HCT116 (cell line): ENCODE measurements around the gene ROBO1. TPM values are rescaled to one million over a fixed set of nuclear protein-coding genes. Genes with fewer than 3 reads are reported as not detected.

Experiments used
- ATAC-seq: fragments of 200-7000 bp; cut with Tn5 transposase; 2 replicates; pipeline ENCODE4 v1.9.1; 2020; ENCODE audit warnings: mild to moderate bottlenecking, moderate library complexity
- BruUV-seq: library from RNA; stranded (reverse); fragments of 400-500 nt; replicated peaks from 2 replicates; lab custom pipeline; 2021; lab: Mats Ljungman, UMichigan
- CTCF ChIA-PET: fragments of 300-600 bp; sonication (Branson Sonifier 250); formaldehyde crosslinking; loops from one replicate; lab custom pipeline; 2021; ENCODE audit warnings: antibody characterized with exemption; lab: Charles Lee
- POLR2A ChIA-PET: fragments of 300-600, 350-600 bp; sonication (Branson Sonifier 250); formaldehyde crosslinking; loops from one replicate; lab custom pipeline; 2021; ENCODE audit warnings: antibody characterized with exemption; lab: Charles Lee
- RAD21 ChIA-PET, 2 experiments: fragments of 300-600 bp; sonication (Branson Sonifier 250); formaldehyde crosslinking; loops; one replicate each; lab custom pipeline; 2023; ENCODE audit warnings: low total read pairs in 2 of 2; ENCODE audit not compliant: uncharacterized antibody in 2 of 2, unreplicated experiment in 2 of 2, low non-redundant PET in 1 of 2; lab: Charles Lee
- DNase-seq: peaks from one replicate; pipeline ENCODE4 v3.0.0-alpha.2; 2010; ENCODE audit warnings: low read depth, low spot score
- H2AFZ ChIP-seq: fragments of 200-600 bp; shearing (Covaris generic), sonication (generic); 2 replicates; pipeline ENCODE4 v1.6.1; 2017; ENCODE audit warnings: low read depth, mixed run types, mixed read lengths, antibody characterized with exemption, low read length; ENCODE audit not compliant: poor library complexity, severe bottlenecking
- H3K27ac ChIP-seq: 2 replicates; pipeline ENCODE4 v1.5.1; 2012; ENCODE audit warnings: low read depth, low read length
- H3K27me3 ChIP-seq: fragments of 200-600 bp; sonication (generic); 2 replicates; pipeline ENCODE4 v1.6.1; 2016; ENCODE audit warnings: mixed run types, low read length, mixed read lengths; ENCODE audit not compliant: insufficient read depth
- H3K36me3 ChIP-seq, 2 experiments: fragments of 200-500 bp in 1 of 2; fragments of 200-600 bp in 1 of 2; sonication (Bioruptor generic) in 1 of 2; sonication (generic) in 1 of 2; 2 replicates each; pipeline versions ENCODE4 v1.5.1 to v1.6.1; 2014 to 2016; ENCODE audit warnings: low read length in 2 of 2, inconsistent platforms in 1 of 2, mixed read lengths in 1 of 2, mixed run types in 1 of 2; ENCODE audit not compliant: insufficient read depth in 2 of 2, control insufficient read depth in 1 of 2
- H3K4me1 ChIP-seq, 2 experiments: fragments of 200-600 bp in 1 of 2; sonication (generic) in 1 of 2; 2 replicates each; pipeline versions ENCODE4 v1.5.1 to v1.6.1; 2012 to 2017; ENCODE audit warnings: low read length in 2 of 2, inconsistent platforms in 1 of 2, mild to moderate bottlenecking in 1 of 2, mixed read lengths in 1 of 2, mixed run types in 1 of 2, moderate library complexity in 1 of 2; ENCODE audit not compliant: insufficient read depth in 2 of 2, control insufficient read depth in 1 of 2
- H3K4me2 ChIP-seq: fragments of 200-600 bp; sonication (generic); 2 replicates; pipeline ENCODE4 v1.6.1; 2017; ENCODE audit warnings: mixed run types, low read length, mixed read lengths
- H3K4me3 ChIP-seq, 2 experiments: fragments of 200-600 bp in 1 of 2; sonication (generic) in 1 of 2; replicated peaks in 1 of 2; 2 replicates each; pipeline ENCODE4 v1.5.1; 2011 to 2016; ENCODE audit warnings: low read length in 2 of 2, control low read depth in 1 of 2, low read depth in 1 of 2, mild to moderate bottlenecking in 1 of 2, mixed read lengths in 1 of 2, mixed run types in 1 of 2
- H3K79me2 ChIP-seq: fragments of 200-600 bp; sonication (generic); 2 replicates; pipeline ENCODE4 v1.6.1; 2017; ENCODE audit warnings: mild to moderate bottlenecking, mixed run types, low read length, moderate library complexity, mixed read lengths; ENCODE audit not compliant: insufficient read depth
- H3K9ac ChIP-seq: fragments of 200-600 bp; sonication (generic); 2 replicates; pipeline ENCODE4 v1.6.1; 2016; ENCODE audit warnings: low read length, mixed read lengths
- H3K9me2 ChIP-seq: fragments of 200-600 bp; sonication (generic), shearing (Covaris generic); 2 replicates; pipeline ENCODE4 v1.6.1; 2017; ENCODE audit warnings: mixed run types, mild to moderate bottlenecking, moderate library complexity; ENCODE audit not compliant: insufficient read depth
- H3K9me3 ChIP-seq, 2 experiments: fragments of 200-500 bp in 1 of 2; fragments of 200-600 bp in 1 of 2; sonication (Bioruptor generic) in 1 of 2; sonication (generic) in 1 of 2; 2 replicates each; pipeline ENCODE4 v1.6.1; 2014 to 2017; ENCODE audit warnings: low read length in 2 of 2, mixed read lengths in 2 of 2, inconsistent platforms in 1 of 2, low read depth in 1 of 2, mild to moderate bottlenecking in 1 of 2, mixed run types in 1 of 2, moderate library complexity in 1 of 2; ENCODE audit not compliant: control insufficient read depth in 1 of 2, insufficient read depth in 1 of 2
- H4K20me1 ChIP-seq: fragments of 200-600 bp; sonication (generic), shearing (Covaris generic); 2 replicates; pipeline ENCODE4 v1.6.1; 2017; ENCODE audit warnings: mixed run types, mild to moderate bottlenecking, moderate library complexity; ENCODE audit not compliant: insufficient read depth
- ATF3 ChIP-seq: IDR thresholded peaks from 2 replicates; pipeline ENCODE4 v1.6.1; 2012
- CBX3 ChIP-seq: IDR thresholded peaks from 2 replicates; pipeline ENCODE4 v1.6.1; 2012; ENCODE audit warnings: low read depth
- CEBPB ChIP-seq: IDR thresholded peaks from 2 replicates; pipeline ENCODE4 v1.6.1; 2012; ENCODE audit warnings: low read depth
- CTCF ChIP-seq, 3 experiments: fragments of 200-600 bp in 1 of 3; sonication (generic) in 1 of 3; IDR thresholded peaks in 2 of 3; conservative IDR thresholded peaks in 1 of 3; 2 replicates each; pipeline ENCODE4 v1.5.1; 2012 to 2017; ENCODE audit warnings: low read depth in 2 of 3, low read length in 2 of 3, antibody characterized with exemption in 1 of 3, borderline replicate concordance in 1 of 3, control low read depth in 1 of 3, mild to moderate bottlenecking in 1 of 3, mixed read lengths in 1 of 3, mixed run types in 1 of 3, moderate library complexity in 1 of 3; ENCODE audit not compliant: insufficient read depth in 1 of 3
- EGR1 ChIP-seq: IDR thresholded peaks from 2 replicates; pipeline ENCODE4 v1.6.1; 2012; ENCODE audit warnings: low read depth
- EZH2 ChIP-seq: fragments of 200-600 bp; sonication (generic); IDR thresholded peaks from 2 replicates; pipeline ENCODE4 v1.6.1; 2017; ENCODE audit warnings: antibody characterized with exemption, mixed run types
- EZH2phosphoT487 ChIP-seq: fragments of 200-600 bp; IDR thresholded peaks from 2 replicates; pipeline ENCODE4 v1.6.1; 2018; ENCODE audit warnings: antibody characterized with exemption, borderline replicate concordance
- FOSL1 ChIP-seq: IDR thresholded peaks from 2 replicates; pipeline ENCODE4 v1.6.1; 2012; ENCODE audit warnings: low read depth
- JUND ChIP-seq: IDR thresholded peaks from 2 replicates; pipeline ENCODE4 v1.6.1; 2012
- MAX ChIP-seq: IDR thresholded peaks from 2 replicates; pipeline ENCODE4 v1.6.1; 2012
- RAD21 ChIP-seq: IDR thresholded peaks from 2 replicates; pipeline ENCODE4 v1.6.1; 2012; ENCODE audit warnings: low read depth, mild to moderate bottlenecking
- REST ChIP-seq: IDR thresholded peaks from 2 replicates; pipeline ENCODE4 v1.6.1; 2012; ENCODE audit warnings: low read depth
- SIN3A ChIP-seq: IDR thresholded peaks from 2 replicates; pipeline ENCODE4 v1.6.1; 2012; ENCODE audit warnings: low read depth
- SP1 ChIP-seq: IDR thresholded peaks from 2 replicates; pipeline ENCODE4 v1.6.1; 2012; ENCODE audit warnings: low read depth
- SRF ChIP-seq: IDR thresholded peaks from 2 replicates; pipeline ENCODE4 v1.6.1; 2012; ENCODE audit warnings: low read depth
- YY1 ChIP-seq: IDR thresholded peaks from 2 replicates; pipeline ENCODE4 v1.6.1; 2011; ENCODE audit warnings: low read length, low read depth, moderate library complexity, mild to moderate bottlenecking; ENCODE audit not compliant: insufficient replicate concordance; ENCODE audit errors: extremely low read depth
- ZFX ChIP-seq: fragments of 450-650 bp; IDR thresholded peaks from 2 replicates; pipeline ENCODE4 v1.6.1; 2017
- ZNF274 ChIP-seq: fragments of 200-500 bp; sonication (Bioruptor generic); IDR thresholded peaks from 2 replicates; pipeline ENCODE4 v1.6.1; 2014; ENCODE audit warnings: mild to moderate bottlenecking, low read depth, low read length, inconsistent platforms
- intact Hi-C: fragments of 100-400 bp; cut with micrococcal nuclease; formaldehyde crosslinking; loops from 2 replicates; pipeline ENCODE4 v1.10.0; 2022
- total RNA-seq: library from RNA; stranded (reverse); gene quantifications from one replicate; pipeline ENCODE4 v1.2.1, GENCODE V29; 2021; ENCODE audit not compliant: unreplicated experiment

The ROBO1 gene
- total RNA-seq, 1 experiment from 2014 or later, result 0.27 TPM

GRCh38 chr3:79297245-79297960 lies 470.4 kb downstream of the ROBO1 start:
- Histone ChIP-seq H3K36me3 (no peaks in the 10 kb centered on the region), H3K27me3 (no peaks in the 10 kb centered on the region), H3K4me3 (no peak overlapping the region), H3K4me1 (no peaks in the 10 kb centered on the region), H3K4me2 (no peak overlapping the region), H3K27ac (no peak overlapping the region), H3K9me3 (peaks cover 4 to 12% of the 10 kb centered on the region in 2 experiments; a peak in 2 of 4 replicates), H3K9ac (no peak overlapping the region), H3K79me2 (no peaks in the 10 kb centered on the region), H2AFZ (no peak overlapping the region), H3K9me2 (no peaks in the 10 kb centered on the region), H4K20me1 (no peaks in the 10 kb centered on the region)
- ATAC-seq (no peak), DNase-seq (no peak)
- ChIA-PET POLR2A (no interaction called here), RAD21 (no interaction called here), CTCF (no interaction called here)
- no TSS peak for BruUV-seq
- TF ChIP-seq ZFX (no peak), FOSL1 (no peak), ATF3 (no peak), ZNF274 (no peak), REST (no peak), SRF (no peak), YY1 (no peak), SP1 (no peak), JUND (no peak), CBX3 (no peak), EZH2phosphoT487 (no peak), CEBPB (no peak), RAD21 (no peak), EGR1 (no peak), SIN3A (no peak), EZH2 (no peak), CTCF (IDR thresholded peaks at IDR 0.05 in 2 of 3, conservative IDR thresholded peaks at IDR 0.05 in 1 of 3; ENCODE audit: borderline replicate concordance in 1 of 3, insufficient read depth in 1 of 3, low read depth in 2 of 3, low read length in 2 of 3) (no peak), MAX (no peak)
- intact Hi-C loops, result no loop called here
